Suprapubic skin (tissue), 3 donors: ENCODE measurements around the gene SCFD2.

Experiments used
- CTCF ChIP-seq, 2 donors: fragments of 200-600 bp in 1 of 2; fragments of 450-650 bp in 1 of 2; sonication (generic) in 1 of 2; IDR thresholded peaks; one replicate each; pipeline ENCODE4 v1.5.1; 2016 to 2019; ENCODE audit warnings: antibody characterized with exemption in 2 of 2, mild to moderate bottlenecking in 1 of 2, moderate library complexity in 1 of 2
- POLR2AphosphoS5 ChIP-seq, 3 donors: sonication (generic); formaldehyde crosslinking; IDR thresholded peaks; one replicate each; pipeline ENCODE4 v1.6.1; 2017; ENCODE audit warnings: antibody characterized with exemption in 3 of 3

- TF ChIP-seq CTCF (IDR thresholded peaks at IDR 0.05) = no peak
- TF ChIP-seq POLR2AphosphoS5 (IDR thresholded peaks at IDR 0.05) = no peak
These were observed 450.0 kb downstream of the SCFD2 start for GRCh38 chr4:52915730-52916300.
